Kidney (tissue), 14 donors: ENCODE results near the gene GJB4. TPM values are rescaled to one million over a fixed set of nuclear protein-coding genes. Genes with fewer than 3 reads are reported as not detected.
"Not testable (repeated sequence)": the region's sequence is repeated elsewhere in the genome, so short reads cannot be mapped to it uniquely, and the experiment has no call there.

ENCODE experiments used
- DNase-seq, 5 donors: peaks; one replicate each; pipeline ENCODE4 v3.0.0-alpha.2; 2013 to 2020
- FAIRE-seq: peaks from 2 replicates; lab custom pipeline; 2012; peaks lifted over from hg19 to GRCh38; lab: Jason Lieb, UNC
- H3K27ac ChIP-seq, 2 donors: one replicate each; pipeline ENCODE4 v1.7.0; 2013; ENCODE audit warnings: low read depth in 2 of 2, low read length in 2 of 2, inconsistent platforms in 1 of 2
- H3K27me3 ChIP-seq: one replicate; pipeline ENCODE4 v1.7.1; 2013; ENCODE audit warnings: low read length, inconsistent platforms; ENCODE audit not compliant: control insufficient read depth, insufficient read depth
- H3K36me3 ChIP-seq, 3 donors: one replicate each; pipeline versions ENCODE4 v1.7.0 to v1.7.1; 2013; ENCODE audit warnings: low read length in 3 of 3, control low read depth in 1 of 3, inconsistent platforms in 1 of 3; ENCODE audit not compliant: insufficient read depth in 3 of 3, control insufficient read depth in 2 of 3
- H3K4me1 ChIP-seq, 3 donors: one replicate each; pipeline versions ENCODE4 v1.7.0 to v1.7.1; 2013; ENCODE audit warnings: low read length in 3 of 3, inconsistent platforms in 1 of 3, low read depth in 1 of 3; ENCODE audit not compliant: control insufficient read depth in 2 of 3, insufficient read depth in 2 of 3
- H3K4me3 ChIP-seq, 3 donors: one replicate each; pipeline versions ENCODE4 v1.7.0 to v1.8.1; 2013; ENCODE audit warnings: low read length in 3 of 3, control low read depth in 1 of 3, inconsistent platforms in 1 of 3
- H3K9ac ChIP-seq, 3 donors: one replicate each; pipeline versions ENCODE4 v1.7.0 to v1.7.1; 2013; ENCODE audit warnings: low read length in 3 of 3, control low read depth in 1 of 3, inconsistent platforms in 1 of 3
- H3K9me3 ChIP-seq, 3 donors: one replicate each; pipeline versions ENCODE4 v1.7.0 to v1.7.1; 2013; ENCODE audit warnings: low read length in 3 of 3, control low read depth in 1 of 3, inconsistent platforms in 1 of 3; ENCODE audit not compliant: control insufficient read depth in 2 of 3, insufficient read depth in 1 of 3
- CTCF ChIP-seq: IDR thresholded peaks from 3 replicates; pipeline ENCODE4 v1.5.1; 2012; ENCODE audit warnings: mild to moderate bottlenecking, moderate library complexity, borderline replicate concordance; ENCODE audit not compliant: insufficient read depth; ENCODE audit errors: extremely low read depth
- intact Hi-C: fragments of 100-400 bp; cut with DNase I; formaldehyde crosslinking; loops from one replicate; pipeline ENCODE4 v1.11.1; 2022
- polyA plus RNA-seq: library from polyadenylated mRNA; stranded (reverse); fragments of 350-450 nt; fragmentation: Illumina TruSeq; extraction: RNeasy Lipid Tissue Mini Kit (QIAGEN cat#74804); gene quantifications from one replicate; pipeline ENCODE4 v1.2.3, GENCODE V29; 2014; ENCODE audit warnings: low read depth, low replicate concordance; ENCODE audit not compliant: insufficient read depth
- total RNA-seq: library from RNA; stranded (reverse); fragmentation: NEBNext Ultra II Directional; extraction: Animal tissue kit (Norgen Biotek cat#: 25700); gene quantifications from one replicate; pipeline ENCODE4 v1.2.1, GENCODE V29; 2021
- donor health status: control.
- donor health status: control.
- donor health status: control.
- donor health status: control.
- donor health status: control.
- donor health status: DM: yes; HTN: yes; CAD: no.
- donor health status: Normal renal cell carcinoma (clear cell type).

GJB4 gene
- total and polyA plus RNA-seq, 2 donors from 2014 or later: 0.50 TPM; not detected in 1

DNA sequence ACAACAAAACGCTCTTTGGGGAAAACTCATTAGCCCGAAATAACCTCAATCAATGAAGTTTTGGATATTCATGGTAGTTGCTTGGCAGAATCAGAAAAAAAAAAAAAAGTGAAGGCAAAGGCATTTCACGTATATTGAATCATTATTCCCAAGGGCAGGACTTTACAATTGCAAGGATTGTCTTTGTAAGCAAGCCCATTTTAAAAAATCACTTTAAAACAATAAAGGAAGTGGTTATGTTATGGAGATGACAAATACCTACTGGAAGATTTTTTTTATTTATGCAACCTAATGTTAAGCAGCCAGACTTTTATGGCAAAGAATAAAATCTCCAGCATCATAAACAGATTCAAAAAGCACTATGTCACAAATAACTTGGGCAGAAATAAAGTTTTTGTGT lies 9.3 kb downstream of the GJB4 start:
- no peak overlapping the region for H3K4me3 ChIP-seq
- intact Hi-C loops: no loop called here
- H3K27me3 ChIP-seq: no peaks in the 10 kb centered on the region
- DNase-seq (no peak), FAIRE-seq (no peak)
- TF ChIP-seq CTCF: no peak
- no peaks in the 10 kb centered on the region for H3K36me3 ChIP-seq
- H3K9me3 ChIP-seq: no peaks in the 10 kb centered on the region
- H3K27ac ChIP-seq: no peak overlapping the region
- no peak overlapping the region for H3K9ac ChIP-seq
- H3K4me1 ChIP-seq: no peaks in the 10 kb centered on the region

DNA sequence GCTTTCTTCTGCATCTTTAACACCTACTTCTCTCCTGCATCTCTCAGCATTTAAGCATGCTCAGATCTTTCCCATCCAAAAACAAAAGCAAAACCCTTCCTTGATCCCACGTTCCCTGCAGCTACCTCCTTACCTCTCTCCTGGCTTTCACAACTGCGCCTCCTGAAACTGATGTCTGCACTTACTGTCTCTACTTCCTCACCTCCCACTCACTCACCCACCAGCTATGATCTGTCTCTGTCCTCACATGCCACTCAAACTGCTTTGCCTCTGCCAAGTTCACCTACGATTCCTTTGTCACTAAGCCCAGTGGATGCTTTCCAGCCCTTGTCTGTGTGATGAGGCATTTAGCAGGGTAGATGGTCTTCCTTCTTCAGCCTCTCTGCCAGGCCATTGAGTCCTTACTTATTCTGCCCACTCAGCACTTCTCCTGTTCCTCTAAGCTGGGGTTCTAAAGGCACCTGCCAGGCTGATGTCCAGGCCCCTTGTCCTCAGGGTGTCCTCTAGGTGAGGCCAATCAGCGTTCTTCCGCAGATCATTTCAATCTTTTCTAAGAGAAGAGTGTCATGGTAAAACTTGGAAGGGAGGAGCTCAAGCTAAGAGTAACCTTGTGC lies 11.5 kb downstream of the GJB4 start:
- no peak for DNase-seq
- intact Hi-C loops: no loop called here
- Histone ChIP-seq H3K9ac (no peak overlapping the region), H3K4me3 (no peak overlapping the region), H3K4me1 (no peaks in the 10 kb centered on the region), H3K27me3 (no peaks in the 10 kb centered on the region), H3K27ac (no peak overlapping the region), H3K9me3 (no peaks in the 10 kb centered on the region), H3K36me3 (no peaks in the 10 kb centered on the region)
- no peak for TF ChIP-seq CTCF
- FAIRE-seq: no peak

DNA sequence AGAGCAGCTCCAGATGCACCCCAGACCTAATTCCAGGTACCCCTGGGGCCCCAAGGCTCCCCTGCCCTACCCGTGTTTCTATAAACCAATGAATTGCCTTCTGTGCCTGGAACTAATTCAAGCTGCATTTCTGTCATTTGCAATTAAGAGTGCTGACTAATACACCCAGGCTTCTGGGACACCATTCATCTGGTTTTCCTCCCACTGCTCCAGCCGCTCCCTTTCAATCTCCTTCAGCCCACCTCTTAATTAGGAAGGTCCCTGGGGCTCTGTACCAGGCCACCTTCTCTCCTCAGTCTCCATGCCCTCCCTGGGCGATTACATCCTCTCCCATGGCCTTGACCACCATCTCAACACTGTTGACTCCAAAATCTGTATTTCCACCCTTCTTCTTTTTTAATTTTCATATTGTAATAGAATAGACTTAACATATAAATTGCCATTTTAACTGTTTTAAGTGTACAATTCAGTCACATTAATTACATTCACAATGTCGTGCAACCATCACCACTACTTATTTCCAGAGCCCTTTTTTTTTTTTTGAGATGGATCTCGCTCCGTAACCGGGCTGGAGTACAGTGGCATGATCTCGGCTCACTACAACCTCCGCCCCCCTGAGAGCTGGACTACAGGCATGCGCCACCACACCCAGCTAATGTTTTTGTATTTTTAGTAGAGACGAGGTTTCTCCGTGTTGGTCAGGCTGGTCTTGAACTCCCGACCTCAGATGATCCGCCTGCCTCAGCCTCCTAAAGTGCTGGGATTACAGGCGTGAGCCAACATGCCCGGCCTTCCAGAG lies 12.2 kb downstream of the GJB4 start:
- Histone ChIP-seq H3K4me3 (no peak overlapping the region), H3K9me3 (no peaks in the 10 kb centered on the region), H3K4me1 (no peaks in the 10 kb centered on the region), H3K27me3 (no peaks in the 10 kb centered on the region), H3K27ac (no peak overlapping the region), H3K36me3 (no peaks in the 10 kb centered on the region), H3K9ac (no peak overlapping the region)
- TF ChIP-seq CTCF: no peak
- intact Hi-C loops: no loop called here
- no peak for FAIRE-seq
- DNase-seq: peak in 1 of 5 donors; percentile 28

DNA sequence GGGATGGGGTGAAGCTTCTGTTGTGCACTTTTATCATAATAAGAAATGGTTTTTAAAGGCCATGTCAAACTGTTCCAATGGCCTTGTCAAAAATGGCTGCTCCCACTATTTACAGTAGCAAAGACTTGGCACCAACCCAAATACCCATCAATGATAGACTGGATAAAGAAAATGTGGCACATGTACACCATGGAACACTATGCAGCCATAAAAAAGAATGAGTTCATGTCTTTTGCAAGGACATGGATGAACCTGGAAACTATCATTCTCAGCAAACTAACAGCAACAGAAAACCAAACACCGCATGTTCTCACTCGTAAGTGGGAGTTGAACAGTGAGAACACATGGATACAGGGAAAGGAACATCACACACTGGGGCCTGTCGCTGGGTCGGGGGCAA lies 13.6 kb downstream of the GJB4 start:
- H3K9me3 ChIP-seq, H3K27ac ChIP-seq, H3K4me3 ChIP-seq, H3K9ac ChIP-seq, H3K4me1 ChIP-seq, intact Hi-C loops, H3K27me3 ChIP-seq, FAIRE-seq, DNase-seq, H3K36me3 ChIP-seq: not testable (repeated sequence)
